Transverse colon (tissue), 4 donors: Measurements from ENCODE around the gene FAM47E.

Source experiments
- CTCF ChIP-seq, 5 experiments: fragments of 200-600 bp in 3 of 5; fragments of 450-650 bp in 2 of 5; sonication (generic) in 3 of 5; IDR thresholded peaks; 1 replicate in 2 of 5; 2 replicates in 3 of 5; pipeline ENCODE4 v1.5.1; 2016 to 2017; ENCODE audit warnings: antibody characterized with exemption in 5 of 5, inconsistent platforms in 3 of 5, mild to moderate bottlenecking in 2 of 5, moderate library complexity in 1 of 5
- POLR2A ChIP-seq: fragments of 450-650 bp; IDR thresholded peaks from one replicate; pipeline ENCODE4 v1.6.1; 2016; ENCODE audit warnings: antibody characterized with exemption, mild to moderate bottlenecking, moderate library complexity
- POLR2AphosphoS5 ChIP-seq, 3 donors: sonication (generic); formaldehyde crosslinking; IDR thresholded peaks; one replicate each; pipeline ENCODE4 v1.6.1; 2016; ENCODE audit warnings: antibody characterized with exemption in 3 of 3

GRCh38 chr4:76203541-76203940 lies 48.0 kb upstream of the FAM47E start:
- TF ChIP-seq CTCF (IDR thresholded peaks at IDR 0.05), result no peak
- no peak for TF ChIP-seq POLR2A
- no peak for TF ChIP-seq POLR2AphosphoS5 (IDR thresholded peaks at IDR 0.05)
